GM18951 (cell line): Measurements from ENCODE around the gene ELAC1.
"Not testable (repeated sequence)": the region's sequence is repeated elsewhere in the genome, so short reads cannot be mapped to it uniquely, and the experiment has no call there.

Experiments used
- POLR2A ChIP-seq: IDR thresholded peaks from 4 replicates; pipeline ENCODE4 v1.6.1; 2011; ENCODE audit warnings: mild to moderate bottlenecking; ENCODE audit not compliant: insufficient read length, insufficient read depth; ENCODE audit errors: extremely low read depth
- in situ Hi-C: fragments of 300-500 bp; cut with MboI; formaldehyde crosslinking; loops from one replicate; pipeline ENCODE4 v1.12.0; 2022; ENCODE audit warnings: low sequenced_read_pairs, mixed read lengths, inconsistent platforms; ENCODE audit not compliant: unreplicated experiment

The ELAC1 gene

DNA sequence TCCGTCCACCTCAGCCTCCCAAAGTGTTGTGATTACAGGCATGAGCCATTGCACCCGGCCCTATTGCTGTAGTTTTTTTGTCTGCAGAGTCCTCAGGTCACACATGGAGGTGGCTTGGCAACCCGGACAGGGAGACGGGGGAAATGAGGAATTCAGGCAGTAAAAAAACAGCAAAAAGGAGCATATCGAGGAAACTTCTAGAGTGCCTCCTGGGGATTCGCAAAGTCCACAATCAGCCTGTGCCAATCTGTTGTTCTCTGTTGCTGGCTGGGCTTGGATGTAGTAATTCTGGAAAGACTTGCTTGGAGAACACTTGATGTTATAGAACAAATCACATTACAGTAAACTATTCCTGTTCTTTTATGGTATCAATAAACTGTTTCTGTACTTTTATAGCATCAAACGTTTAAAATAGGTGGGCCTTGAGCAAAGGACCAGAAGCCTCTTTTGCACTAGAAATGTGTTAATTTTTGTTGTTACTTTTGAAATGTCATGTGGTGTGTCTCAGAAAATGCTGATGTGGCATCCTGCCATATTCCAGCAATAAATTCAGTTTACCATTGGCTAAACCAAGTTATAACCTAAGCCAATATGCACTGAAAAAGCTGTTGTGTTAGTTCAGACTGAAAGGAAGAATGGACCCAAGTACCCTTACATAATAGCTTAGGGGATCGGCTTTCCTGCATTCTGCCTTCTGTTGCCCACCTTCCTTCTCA lies 14.4 kb downstream of the ELAC1 start:
- TF ChIP-seq POLR2A, result no peak
- in situ Hi-C loops, result no loop called here

DNA sequence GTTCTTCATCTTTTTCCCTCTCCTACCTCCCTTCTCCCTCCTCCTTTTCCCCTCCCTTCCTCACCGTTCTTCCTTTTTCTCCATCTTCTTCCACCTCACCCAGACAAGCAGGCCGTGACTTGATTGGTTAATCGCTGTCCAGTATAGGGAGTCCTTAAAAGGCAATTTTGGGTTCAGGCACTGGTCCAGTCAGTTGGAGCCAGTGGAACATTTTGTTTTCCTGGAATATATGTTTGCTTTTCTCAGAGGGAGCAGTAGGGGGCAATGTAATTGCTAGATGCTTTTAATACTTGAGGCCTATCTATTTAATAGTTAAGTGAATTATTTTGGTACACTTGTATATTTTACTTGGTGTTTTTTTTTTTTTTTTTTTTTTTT lies 15.0 kb downstream of the ELAC1 start:
- in situ Hi-C loops, result no loop called here
- no peak for TF ChIP-seq POLR2A

DNA sequence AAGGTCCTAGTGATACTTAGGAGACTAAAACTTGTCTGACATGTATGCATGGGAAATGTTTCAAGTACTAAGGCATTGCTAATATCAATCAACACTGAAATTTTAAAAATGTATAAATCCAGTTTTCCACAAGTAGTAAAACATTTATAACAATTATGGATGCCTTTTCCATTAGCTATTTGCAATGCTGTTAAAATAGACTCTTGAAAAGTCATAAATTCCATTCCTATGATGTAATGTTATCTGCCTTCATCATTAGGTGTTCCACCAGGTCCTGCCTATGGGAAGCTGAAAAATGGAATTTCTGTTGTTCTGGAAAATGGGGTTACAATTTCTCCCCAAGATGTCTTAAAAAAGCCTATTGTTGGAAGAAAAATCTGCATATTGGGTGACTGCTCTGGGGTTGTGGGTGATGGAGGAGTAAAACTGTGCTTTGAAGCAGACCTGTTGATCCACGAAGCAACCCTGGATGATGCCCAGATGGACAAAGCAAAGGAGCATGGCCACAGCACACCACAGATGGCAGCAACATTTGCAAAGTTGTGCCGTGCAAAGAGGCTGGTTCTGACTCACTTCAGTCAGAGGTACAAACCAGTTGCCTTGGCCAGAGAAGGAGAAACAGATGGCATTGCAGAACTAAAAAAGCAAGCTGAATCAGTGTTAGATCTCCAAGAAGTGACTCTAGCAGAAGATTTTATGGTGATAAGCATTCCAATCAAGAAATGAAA lies 18.7 kb downstream of the ELAC1 start:
- no peak for TF ChIP-seq POLR2A
- in situ Hi-C loops, result no loop called here

DNA sequence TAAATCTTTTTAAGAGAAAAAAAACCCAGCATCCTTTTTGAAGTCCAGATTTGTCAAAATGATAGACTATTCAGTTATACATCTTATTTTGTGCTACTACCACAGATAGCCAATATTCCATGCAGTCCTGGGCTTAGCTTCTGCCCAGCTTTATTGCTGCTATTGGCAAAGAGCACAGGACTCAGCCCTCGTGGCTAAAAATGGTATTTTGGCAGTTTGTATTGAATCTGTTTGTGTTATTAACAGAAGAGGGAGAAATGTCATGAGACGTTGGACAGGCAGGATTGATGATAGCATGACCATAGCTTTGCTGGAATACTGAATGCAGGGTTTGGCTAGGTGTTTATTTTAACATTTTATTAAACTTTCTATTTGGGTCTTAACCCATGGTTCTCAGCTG lies 19.4 kb downstream of the ELAC1 start:
- no peak for TF ChIP-seq POLR2A
- in situ Hi-C loops, result no loop called here

DNA sequence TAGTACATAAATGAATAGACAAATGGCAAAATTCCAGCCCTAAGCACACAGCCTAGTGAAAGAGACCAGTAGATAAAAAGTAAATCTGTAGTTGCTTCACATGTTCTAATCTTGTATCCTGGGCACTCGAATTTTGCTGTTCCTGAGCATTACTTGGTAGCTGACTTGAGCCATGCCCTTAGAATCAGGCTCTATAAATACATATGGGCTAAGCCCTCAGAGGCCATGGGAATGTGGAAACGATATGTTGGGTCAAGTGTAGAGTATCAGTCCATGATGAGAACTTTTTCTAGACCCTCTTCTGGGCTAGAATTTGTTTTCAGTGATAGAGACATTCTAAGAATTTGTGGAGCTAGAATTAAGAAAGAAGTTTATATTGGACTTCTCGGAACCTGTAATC lies 21.9 kb downstream of the ELAC1 start:
- in situ Hi-C loops, result no loop called here

DNA sequence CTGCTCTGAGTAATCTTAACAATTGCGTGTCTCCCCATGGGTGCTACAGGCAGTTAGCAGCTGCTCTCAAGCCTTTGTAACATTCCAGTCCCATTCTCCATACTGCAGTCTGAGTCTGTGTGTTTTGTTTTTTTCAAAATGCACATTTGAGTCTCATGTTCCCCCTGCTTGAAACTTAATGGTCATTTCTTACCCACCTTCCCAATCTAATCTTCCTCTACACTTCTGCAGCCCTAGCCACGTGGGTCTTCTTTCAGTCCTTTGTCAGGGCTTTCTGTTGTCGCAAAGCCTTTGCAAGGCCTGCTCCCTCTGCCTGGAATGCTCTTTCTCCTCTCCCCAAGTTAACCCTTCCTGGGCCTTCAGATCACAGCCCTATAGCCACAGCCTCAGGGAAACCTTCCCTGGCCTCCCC lies 24.5 kb downstream of the ELAC1 start:
- in situ Hi-C loops, result no loop called here
- no peak for TF ChIP-seq POLR2A

More for the DNA sequence above, 21.9 kb downstream of the ELAC1 start:
- no peak for TF ChIP-seq POLR2A

DNA sequence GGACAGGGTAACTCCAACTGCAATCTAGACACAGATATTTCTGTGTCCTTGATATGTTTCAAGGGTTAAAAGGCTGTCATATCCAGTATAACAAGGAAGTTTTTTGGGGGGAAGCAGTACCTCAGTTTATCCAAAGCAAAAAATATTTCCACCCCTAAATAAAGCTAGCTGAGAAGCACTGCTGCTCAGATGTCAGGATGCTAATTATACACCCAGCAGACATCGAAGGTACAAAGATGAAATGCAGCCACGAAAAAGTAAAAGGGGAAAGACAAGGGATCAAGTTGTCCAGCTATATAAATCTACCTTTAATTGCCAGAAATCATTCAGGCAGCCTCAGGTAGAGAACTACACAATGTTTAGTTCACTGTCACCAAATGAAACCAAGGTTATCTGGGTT lies 26.2 kb downstream of the ELAC1 start:
- no peak for TF ChIP-seq POLR2A
- in situ Hi-C loops, result no loop called here

DNA sequence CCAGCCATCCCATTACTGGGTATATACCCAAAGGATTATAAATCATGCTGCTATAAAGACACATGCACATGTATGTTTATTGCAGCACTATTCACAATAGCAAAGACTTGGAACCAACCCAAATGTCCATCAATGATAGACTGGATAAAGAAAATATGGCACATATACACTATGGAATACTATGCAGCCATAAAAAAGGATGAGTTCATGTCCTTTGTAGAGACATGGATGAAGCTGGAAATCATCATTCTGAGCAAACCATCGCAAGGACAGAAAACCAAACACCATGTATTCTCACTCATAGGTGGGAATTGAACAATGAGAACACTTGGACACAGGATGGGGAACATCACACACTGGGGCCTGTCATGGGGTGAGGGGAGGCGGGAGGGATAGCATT lies 35.3 kb downstream of the ELAC1 start:
- in situ Hi-C loops, result not testable (repeated sequence)

DNA sequence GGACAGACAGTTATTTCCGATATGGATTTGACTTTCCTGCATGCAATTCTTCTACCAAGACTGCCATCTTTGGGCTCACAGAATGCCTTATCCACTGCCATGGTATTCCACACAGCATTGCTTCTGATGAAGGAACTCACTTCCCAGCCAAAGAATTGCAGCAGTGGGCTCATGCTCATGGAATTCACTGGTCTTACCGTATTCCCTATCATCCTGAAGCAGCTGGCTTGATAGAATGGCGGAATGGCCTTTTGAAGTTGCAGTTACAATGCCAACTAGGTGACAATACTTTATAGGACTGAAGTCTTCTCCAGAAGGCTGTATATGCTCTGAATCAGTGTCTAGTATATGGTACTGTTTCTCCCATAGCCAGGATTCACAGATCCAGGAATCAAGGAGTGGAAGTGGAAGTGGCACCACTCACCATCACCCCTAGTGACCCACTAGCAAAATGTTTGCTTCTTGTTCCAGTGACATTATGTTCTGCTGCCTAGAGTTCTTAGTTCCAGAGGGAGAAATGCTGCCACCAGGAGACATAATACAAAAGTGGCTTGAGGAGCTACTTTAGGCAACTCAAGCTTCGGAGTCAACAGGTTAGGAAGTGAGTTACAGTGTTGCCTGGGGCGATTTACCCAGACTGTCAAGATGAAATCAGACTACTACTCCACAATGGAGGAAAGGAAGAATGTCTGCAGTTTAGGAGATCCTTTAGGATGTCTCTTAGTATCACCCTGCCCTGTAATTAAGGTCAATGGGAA lies 38.4 kb downstream of the ELAC1 start:
- in situ Hi-C loops, result no loop called here
- TF ChIP-seq POLR2A, result no peak

DNA sequence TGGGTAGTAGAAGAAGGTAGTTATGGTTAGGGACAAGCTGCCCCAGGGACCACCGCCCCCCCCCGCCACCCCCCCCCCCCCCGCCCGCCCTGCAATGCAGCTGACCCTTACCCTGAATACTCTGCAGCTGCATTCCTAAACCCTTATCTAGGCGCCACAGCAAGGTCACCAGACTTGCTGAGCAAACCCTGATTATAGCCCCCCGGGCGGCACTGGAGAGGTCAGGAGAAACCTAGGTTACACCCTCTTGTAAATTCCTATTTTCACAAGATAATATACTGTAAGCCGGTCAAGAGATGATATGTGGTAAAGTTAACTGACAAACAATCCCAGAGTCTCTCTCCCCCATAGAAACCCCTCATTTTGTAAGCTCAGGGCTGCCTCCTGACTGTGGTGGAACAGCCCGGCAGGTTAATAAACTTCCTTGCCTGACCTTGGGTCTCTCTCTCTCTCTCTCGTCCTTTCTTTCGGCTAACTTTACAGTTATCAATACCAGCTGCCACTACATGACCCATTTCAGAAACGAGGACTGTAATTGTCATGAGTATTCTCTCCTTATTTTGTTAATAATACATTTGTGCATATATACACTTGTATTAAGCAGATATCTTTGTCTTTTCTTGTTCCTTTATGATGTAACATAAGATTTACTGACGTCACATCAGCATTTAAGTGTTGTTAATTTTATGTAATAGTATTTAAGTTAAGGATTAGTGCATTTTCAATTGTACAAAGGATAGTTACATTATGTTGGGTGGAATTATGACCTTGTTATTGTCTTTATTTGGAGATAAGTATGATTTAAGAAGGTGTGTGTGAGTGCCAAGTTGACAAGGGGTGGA lies 39.3 kb downstream of the ELAC1 start:
- TF ChIP-seq POLR2A, result no peak
- in situ Hi-C loops, result no loop called here

DNA sequence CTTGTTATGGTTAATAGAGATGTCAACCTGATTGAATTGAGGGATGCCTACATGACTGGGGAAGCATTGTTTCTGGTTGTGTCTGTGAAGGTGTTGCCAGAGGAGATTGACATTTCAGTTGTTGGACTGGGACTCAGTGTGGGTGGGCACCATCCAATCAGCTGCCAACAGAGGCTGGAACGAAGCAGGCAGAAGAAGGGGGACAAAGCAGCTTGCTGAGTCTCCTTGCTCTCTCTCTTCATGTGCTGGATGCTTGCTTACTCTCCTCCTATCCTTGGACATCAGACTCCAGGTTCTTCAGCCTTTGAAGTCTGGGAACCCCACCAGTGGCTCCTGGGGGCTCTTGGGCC lies 39.9 kb downstream of the ELAC1 start:
- in situ Hi-C loops, result no loop called here
- no peak for TF ChIP-seq POLR2A

DNA sequence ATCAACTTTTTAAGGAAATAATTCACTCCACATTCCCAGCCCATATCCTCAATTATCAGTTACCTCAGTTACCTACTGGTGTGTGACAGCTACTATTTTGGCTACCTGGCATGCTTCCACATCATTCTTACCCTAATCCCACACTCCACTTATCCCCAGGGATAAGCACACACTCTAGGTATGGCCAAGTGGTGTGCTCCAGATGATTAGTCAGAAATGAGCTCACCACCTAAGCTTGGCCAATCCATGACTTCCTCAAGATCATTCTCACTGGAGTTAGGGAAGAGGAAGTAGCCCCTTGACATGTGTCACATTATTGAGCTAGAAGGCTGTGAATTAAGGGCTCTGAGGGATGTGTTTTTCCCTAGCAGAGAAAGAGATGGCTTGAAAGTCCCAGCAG lies 41.2 kb downstream of the ELAC1 start:
- in situ Hi-C loops, result no loop called here
- no peak for TF ChIP-seq POLR2A

DNA sequence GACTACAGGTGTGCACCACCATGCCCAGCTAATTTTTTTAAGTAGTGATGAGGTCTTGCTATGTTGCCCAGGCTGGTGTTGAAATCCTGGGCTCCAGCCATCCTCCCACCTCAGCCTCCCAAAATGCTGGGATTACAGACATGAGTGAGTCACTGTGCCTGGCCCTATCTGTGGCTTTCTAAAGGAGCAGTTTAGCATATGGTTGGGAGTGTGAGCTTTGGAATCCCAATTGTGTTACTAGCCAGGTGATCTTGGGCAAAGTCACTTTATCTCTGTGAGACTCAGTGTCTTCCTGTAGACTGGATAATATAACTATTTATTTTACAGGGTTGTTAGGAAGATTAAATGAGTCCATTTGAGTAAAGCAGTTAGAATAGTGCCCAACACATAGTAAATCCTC lies 42.4 kb downstream of the ELAC1 start:
- no peak for TF ChIP-seq POLR2A
- in situ Hi-C loops, result no loop called here
